HG02870 (cell line): ENCODE measurements around the gene UMAD1.

Experiments
- ATAC-seq: cut with Tn5 transposase; IDR thresholded peaks from one replicate; pipeline ENCODE4 v1.9.1; 2021; ENCODE audit warnings: mild to moderate bottlenecking, moderate library complexity; ENCODE audit not compliant: unreplicated experiment

UMAD1 gene

DNA sequence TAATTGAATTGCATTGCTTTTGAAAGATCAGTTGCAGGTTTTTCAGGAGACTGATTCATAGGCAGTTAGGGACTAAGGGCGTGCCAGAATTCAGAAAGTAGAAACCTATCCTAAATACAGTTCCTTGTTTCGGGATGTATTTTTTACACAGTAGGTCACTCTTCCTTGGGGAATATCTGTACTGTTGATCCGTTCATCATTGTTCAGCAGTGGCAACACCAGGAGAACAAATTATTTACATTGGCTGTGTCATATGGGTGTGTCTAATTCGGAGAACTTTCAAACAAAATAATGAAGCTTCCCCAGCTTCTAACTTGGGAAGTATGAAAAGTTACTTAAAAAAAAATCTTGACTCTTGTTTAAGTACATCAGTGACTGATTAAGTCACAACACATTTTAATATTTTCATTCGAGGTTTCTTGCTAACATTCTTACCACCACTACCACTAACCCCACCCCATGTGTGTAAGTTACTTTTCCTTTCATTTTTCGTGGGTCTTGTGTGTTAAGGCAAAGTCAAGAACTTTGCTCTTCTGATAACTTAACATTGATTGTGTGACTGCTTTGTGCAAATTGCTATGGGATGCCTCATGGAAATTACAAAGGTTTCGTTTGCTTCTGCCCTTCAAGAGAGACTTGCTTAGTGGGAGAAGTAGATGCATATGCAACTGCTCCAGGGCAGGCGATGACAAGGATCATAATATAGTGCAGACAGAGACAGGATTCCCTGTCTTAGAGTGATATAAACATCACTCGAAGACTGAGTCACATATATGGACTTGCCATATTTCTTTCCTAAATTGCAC, 121.6 kb downstream of the UMAD1 start:
- no peak for ATAC-seq

DNA sequence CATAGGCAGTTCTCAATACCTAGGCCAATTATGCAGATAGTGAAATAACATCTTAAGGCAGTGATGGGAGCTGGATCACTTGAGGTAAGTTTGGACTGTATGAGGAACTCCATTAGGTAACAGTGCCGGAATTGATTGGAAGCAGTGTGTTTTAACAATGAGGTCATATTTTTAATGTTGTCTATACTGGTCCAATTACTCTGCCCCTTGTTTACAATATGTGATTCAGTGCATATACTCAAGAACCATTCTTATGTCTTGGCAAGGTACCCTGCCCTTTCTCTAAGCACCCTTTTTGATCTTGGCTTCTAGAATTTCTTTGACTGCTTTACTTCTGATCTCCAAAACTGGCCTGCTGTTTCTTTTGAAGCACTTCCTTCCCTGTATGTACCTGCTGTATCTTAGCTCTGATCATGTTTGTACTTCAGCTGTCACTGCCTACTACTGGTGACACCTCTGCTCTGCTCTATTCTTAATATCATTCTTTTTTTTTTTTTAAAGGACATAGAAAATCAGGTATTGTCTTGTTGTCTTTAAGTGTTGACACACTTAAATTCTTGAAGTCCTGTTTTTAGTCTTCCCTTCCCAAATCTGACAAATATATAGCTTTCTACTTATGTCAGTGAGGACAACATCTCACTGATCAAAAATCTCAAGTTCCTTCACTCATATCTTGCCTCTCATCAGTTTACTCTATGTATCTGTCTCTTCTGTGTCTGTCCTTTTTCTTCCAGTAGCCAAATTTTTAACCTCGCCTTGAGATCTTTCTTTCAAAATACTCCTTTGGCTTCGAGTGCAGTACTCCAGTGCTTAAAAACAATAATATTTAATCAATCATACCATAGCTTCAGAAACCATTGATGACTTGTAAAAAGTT, 124.2 kb downstream of the UMAD1 start:
- ATAC-seq = no peak

DNA sequence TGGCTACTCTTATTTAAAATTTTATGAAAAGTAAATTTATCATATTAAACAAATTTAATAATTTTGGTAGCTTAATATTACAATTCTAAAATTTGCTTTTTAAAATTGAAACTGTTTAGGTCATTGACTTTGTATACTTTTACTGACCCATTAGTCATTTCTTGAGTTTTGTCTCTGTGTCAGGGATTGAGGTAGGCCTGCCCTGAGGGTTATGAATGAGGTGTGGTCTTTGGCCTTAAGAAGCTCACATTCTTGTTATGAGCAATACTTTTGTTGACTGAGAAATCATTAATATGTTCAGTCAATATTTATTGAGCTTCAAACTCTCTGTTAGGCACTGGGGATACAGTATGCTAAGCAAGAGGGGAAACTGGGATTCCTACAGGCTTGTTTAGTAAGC, 124.9 kb downstream of the UMAD1 start:
- peak; percentile 88 for ATAC-seq

DNA sequence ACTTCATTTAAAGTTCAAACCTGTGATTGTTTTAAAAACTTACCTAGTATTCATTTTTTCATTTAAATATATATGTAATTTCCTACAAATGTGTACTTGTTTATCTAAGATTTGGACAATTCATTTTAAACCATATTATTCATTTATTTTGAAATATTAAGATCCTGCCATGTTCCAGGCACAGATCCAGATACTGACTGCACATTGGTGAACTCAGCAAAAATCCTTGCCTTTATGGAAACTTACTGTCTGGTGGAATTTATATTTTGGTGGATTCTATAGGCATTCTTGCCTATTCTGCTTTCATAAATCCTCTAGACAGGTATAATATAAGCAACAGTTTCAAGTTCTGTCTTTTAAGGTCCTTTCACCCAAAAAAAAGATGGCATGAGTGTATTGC, 126.1 kb downstream of the UMAD1 start:
- no peak for ATAC-seq

DNA sequence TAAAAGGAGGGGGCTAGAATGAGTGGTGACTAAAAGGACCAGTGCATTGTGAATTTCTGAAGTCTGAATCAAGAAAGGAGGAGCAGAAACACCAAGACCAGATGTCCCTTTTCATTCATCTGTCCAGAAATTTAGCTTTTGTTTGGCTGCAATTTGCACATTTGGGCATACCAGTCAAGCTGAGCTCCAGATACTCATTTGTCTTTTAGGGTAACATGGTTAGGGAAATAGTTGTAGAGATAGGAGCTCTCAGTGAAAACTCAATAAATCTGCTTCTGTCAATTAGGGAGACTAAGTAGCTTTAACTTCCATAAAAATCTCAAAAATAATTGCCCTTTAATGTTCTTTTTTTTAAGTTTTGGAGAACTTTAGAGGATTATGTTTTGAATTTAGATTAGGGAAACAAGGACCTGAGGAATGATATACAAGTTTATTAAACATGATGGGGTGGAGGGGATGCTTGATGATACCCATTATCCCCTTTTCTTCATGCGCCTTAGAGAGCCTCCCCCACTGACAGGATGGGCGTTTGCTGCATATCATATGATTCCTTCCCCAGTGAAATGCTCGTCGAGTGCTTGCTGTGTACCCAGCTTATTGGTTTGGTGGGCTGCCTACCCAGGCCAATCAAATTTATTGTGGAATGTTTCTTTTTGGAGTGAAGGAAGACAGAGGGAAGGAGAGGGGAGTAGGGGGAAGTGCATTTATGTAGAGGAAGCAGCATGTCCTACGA, 128.6 kb downstream of the UMAD1 start:
- ATAC-seq = no peak

DNA sequence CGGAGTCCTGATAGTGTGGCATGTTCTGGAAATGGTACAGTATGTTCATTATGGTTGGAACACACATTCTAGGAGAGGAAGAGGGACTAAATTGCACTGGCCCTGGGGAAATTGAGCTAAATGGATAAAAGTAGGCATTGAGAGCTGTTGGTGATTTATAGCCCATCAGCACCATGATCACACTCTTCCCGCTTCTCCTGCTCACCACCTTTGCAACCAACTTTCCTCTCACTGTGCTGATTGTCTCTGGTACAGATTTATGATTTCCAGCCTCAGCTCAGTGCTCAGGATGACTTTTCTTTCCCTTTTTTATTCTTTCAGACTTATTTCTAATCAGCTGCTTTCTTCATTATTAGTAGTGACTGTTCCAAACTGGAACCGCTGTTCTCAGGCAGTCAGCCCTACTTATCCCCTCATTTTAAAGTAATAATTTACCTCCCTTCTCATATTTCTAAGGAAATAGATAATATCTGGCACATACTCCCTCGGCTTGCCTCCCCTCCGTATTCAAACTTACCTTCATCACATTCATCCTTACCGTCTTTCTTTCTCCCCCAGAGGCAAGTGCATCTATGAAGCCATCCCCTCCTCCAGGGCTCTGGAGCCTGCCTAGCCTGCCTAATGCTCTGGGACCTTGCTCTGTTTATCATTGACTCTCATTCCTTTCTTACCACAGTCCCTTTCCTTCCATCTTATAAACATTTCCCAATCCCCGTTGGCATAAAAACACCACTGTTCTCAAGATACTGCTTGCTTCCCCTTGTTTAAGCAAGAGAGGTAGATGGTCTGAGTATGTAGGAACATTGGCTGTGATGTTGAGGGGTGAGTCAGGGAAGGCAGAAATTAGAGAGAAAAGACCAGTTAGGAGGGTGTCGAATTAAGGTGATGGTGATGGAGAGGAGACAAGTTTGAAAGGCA, 129.4 kb downstream of the UMAD1 start:
- ATAC-seq = no peak

DNA sequence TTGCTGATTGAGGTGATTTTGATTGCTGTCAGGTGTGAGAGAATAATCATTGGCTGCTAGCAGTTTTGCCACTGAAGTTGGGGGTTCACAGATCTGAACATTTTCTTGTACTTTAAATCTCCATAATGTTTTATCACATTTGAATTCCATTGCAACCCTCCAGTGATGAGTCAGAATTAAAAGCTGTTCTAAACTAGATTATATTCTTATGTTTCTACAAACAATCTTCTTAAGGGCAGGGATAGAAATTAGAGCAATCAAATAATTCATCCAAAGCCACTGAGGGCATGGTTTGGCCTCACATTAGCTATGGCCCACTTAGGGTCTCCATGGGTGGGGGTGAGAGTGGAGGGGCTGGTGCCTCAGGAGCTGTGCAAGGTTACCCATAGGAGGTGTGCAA, 130.9 kb downstream of the UMAD1 start:
- no peak for ATAC-seq

DNA sequence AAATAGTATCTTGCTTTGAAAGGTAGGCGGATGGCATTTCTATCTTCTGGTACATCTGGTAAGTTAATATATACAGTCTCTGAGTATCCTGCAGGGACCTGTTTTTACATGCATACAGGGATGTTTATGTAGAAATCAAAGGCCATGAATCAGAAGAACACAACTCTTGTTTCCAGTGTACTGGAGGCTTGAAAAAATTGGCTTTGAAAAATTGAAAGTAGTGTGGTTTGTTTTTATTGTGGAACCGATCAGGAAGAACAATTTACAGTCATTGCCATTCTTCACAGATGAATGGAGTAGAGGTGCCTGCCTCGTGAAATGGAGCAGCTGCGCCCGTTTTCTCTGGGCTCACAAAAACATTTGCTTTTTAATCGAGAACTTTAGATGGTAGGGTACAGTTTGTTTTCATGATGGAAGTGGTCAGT, 131.9 kb downstream of the UMAD1 start:
- ATAC-seq = peak; percentile 51

DNA sequence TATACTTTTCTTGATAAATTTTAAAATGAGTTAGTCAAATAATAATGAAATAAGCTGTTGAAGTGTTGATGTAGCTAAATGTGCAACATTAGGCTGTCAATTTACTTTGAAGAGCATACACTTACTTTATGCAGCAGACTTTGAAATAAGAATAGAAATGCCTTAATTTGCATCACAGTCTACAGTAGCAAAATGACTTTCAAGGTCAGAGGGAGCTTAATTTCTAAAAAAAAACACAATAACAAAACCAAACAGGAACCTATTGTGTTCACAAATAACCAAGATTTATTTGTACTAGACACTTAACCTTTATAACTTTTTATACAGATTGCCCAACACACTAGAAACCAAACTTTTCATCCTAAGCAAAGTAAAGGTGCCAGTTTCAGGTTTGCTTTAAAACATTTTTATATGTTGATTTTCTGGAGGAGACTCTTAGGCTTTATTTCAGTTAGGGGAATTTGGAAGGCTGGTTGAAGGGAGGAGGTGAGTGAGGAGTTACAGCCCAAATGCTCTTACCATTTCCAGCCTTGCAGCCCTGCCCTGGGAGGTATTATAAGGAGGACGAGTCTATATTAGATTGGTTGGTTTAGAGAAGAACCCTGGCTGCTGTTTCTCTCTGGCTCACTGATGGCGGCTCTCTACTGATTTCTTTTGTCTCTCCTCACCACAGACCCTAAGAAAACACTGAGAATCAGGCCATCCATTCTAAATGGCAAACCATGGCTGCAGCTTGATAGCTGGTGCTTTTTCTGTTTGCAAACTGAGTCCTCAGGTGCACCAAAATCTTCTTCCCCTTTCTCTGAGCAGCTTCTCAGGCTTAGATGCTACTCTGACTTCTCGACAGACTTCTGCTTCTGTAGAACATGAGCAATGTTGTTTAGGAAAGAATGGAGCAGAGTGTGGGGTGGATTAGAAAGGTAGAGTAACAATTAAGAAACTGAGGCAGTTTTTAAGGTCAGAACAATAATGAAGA, 133.1 kb downstream of the UMAD1 start:
- peak; percentile 66 for ATAC-seq

DNA sequence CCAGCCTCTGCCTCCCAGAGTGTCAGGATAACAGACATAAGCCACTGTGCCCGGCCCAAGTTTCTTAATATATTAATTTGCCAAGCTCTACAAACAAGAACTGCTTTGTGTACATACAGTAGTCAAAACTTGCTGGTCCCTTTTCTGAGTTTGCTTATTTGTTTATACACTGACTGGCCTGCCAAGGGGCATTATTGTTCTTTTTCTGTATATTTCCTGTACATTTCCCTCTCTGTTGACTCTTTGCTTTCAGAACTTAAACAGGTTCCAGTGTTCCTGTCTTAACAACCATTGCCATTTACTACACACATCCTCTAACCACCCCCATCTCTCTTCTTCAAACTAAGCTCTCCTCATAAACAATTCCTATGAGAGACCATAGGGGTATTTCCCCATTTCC, 139.3 kb downstream of the UMAD1 start:
- no peak for ATAC-seq

DNA sequence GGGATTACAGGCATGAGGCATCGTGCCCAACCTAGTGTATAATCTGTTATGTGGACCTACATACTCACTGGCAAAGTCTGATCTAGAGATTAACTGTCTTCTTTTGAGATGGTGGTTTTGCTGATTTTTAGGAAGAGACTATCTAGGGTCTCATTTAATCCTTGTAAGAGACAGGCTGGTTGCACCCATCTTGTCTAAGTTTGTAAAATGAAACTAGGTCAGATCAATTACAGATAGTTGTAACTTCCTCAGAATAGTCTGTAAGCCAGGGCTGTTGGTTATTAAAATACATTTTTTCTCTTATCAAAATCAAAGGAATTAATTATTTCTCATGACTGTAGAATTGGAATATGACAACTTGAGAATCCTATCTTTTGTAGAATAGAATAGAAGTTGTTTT, 142.4 kb downstream of the UMAD1 start:
- ATAC-seq = no peak

DNA sequence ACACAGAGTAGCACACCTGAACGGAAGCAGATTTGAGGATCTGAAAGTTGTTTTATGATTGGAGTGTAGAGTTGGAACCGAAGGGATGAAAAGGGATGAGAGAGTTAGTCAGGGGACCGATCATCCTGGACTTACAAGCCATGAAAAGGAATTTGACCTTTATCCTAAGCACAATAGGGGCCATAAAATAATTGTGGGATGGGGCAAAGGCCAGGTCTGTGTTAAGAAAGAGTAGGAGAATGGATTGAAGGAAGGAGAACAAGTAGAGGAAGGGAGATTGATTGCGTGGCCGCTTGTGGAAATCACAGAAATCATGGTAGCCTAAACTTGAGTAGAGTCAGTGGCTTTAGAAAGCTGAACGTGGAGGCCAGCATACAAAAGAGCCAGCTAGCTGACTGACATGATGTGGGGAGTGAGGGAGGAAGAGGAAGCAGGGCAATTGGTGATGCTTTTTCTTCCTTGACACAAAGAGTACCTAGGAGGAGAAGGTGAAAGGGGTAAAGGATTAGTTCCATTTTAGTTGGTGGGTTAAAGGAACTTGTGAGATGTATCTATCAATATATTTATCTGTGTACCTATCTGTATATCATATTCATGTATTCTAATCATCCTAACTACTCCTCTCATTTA, 144.9 kb downstream of the UMAD1 start:
- no peak for ATAC-seq

DNA sequence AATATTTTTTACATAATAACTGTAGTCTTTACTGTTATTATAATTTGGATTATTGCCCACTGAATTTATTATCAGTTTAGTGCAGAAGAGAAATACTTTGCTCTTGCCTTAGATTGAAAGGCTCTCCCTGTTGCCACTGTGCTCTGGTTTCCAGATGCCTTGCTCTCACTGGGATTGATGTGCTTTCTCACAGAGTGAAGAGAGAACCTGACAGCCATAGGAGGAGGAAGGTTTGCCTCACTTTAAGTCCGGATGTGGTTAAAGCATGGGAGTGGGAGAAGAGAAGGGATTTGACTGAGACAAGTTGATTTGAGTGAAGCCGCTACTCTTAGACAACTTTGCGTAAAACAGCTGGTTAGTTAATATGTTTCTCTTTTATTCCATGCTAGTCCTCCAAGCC, 146.0 kb downstream of the UMAD1 start:
- ATAC-seq = no peak

DNA sequence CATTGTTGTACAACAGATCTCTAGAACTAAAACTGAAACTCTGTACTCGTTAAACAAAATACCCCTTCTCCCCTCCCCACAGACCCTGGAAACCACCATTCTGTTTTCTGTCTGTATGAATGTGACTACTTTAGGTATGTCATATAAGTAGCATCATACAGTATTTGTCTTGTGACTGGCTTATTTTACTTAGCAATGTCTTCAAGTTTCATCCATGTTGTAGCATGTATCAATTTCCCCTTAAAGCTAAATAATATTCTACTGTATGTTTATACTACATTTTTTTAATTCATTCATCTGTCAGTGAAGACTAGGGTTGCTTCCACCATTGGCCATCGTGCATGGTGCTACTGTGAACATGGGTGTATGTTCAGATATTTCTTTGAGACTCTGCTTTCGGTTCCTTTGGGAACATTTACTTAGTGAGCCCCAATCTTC, 149.0 kb downstream of the UMAD1 start:
- ATAC-seq = peak; percentile 99

DNA sequence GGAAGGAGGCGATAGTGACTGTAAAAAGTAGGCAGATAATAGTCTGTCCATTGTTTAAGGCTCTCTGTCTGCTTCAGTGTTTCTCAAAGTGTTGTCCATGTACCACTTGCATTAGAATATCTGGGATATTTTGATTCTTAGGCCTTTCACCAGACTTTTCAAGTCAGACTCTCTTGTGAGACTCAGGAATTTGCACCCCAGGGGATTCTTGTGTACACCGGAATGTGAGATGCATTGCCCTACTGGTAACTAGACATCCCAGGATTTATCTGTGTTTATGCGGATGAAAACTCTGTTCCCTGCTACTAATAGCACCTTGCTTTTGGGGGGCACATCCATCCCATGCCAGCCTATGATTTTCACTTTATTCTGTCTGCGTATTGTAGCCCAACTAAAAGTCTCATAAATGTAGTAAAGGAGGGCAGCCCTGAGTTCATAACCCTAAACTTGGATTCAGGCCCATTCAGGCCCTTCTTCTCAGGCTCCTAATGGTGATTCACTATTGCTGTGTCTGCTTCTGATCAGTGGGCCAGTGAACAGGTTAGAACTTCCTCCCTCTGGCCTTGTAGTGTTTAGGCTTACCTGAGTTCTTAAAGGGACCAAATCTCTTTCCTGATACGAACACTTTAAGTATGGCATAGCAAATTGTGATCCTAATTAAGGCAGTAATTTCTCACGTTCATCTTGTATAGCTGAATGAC, 149.6 kb downstream of the UMAD1 start:
- no peak for ATAC-seq

DNA sequence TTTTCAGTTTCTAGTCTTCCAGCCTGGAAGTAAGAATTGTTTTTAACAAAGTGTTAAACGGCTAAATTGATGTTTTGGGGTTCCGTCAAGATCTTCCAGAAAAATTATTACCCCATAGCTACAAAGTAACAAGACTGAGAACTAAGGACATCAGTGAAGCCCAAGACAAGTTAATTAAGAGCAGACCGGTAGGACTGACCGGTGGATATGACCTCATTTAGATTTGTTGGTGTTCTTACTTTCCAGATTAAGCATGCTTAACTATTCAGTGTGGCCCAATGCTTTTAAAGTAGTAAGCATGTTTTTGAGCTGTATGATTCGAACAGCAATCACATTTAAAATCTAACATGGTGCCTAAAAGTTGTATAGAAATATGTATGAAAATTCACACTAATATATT, 151.0 kb downstream of the UMAD1 start:
- ATAC-seq = no peak

DNA sequence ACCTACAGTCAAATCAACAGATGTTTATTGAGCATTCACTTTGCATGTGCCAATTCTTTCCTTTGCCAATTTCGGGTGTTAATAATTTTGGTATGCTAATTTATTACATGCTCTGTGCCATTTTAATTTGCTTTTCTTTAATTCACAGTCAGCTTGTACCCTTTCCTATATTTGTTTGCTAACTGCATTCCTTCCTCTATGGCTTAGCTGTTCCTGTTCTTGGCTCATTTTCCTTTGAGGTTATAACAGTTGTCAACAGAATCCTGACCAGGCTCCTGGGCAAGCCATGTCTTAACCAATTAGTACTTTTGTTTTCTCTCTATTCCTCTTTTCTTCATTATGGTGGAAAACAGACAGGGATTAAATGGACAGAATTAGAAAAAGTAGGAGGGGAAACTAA, 151.5 kb downstream of the UMAD1 start:
- ATAC-seq = no peak

DNA sequence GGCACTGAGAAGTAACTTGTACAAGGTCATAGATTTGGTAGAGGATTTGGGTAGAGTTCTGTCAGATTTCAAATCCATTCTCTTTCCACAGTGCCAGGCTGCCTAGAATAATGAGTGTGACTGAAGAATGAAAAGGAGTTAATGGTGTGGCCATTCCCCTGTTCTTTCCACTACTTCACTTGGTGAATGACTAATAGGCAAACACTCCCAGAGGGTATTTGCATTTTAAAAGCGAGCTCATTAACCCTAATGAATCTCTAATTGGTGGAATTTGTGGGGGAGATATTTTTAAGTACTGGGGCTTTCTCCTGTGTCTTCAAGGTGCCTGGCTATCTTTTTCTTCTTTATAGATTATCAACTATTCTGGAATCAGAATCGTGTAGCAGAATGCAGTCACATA, 152.7 kb downstream of the UMAD1 start:
- no peak for ATAC-seq
